Endothelial cell of umbilical vein (primary cell): ENCODE results near the gene STEAP1.

Experiments used
- CTCF ChIP-seq, 2 donors: IDR thresholded peaks; 1 replicate in 1 of 2; 2 replicates in 1 of 2; pipeline ENCODE4 v1.5.1; 2011; ENCODE audit warnings: low read length in 2 of 2, mild to moderate bottlenecking in 2 of 2, moderate library complexity in 2 of 2, control low read depth in 1 of 2, inconsistent platforms in 1 of 2, low read depth in 1 of 2; ENCODE audit not compliant: insufficient read depth in 1 of 2; ENCODE audit errors: extremely low read depth in 1 of 2
- EZH2 ChIP-seq: IDR thresholded peaks from 2 replicates; pipeline ENCODE4 v1.6.1; 2012; ENCODE audit warnings: borderline replicate concordance, low read depth, mild to moderate bottlenecking, moderate library complexity, low read length, inconsistent platforms; ENCODE audit not compliant: severe bottlenecking
- FOS ChIP-seq: IDR thresholded peaks from 2 replicates; pipeline ENCODE4 v1.6.1; 2011; ENCODE audit warnings: mild to moderate bottlenecking, low read length, moderate library complexity, borderline replicate concordance; ENCODE audit not compliant: insufficient read depth
- MAX ChIP-seq: IDR thresholded peaks from 2 replicates; pipeline ENCODE4 v1.6.1; 2011; ENCODE audit not compliant: insufficient read depth, insufficient read length
- POLR2A ChIP-seq: IDR thresholded peaks from 2 replicates; pipeline ENCODE4 v1.6.1; 2012; ENCODE audit warnings: low read depth, mild to moderate bottlenecking, control low read depth, low read length
- POLR2AphosphoS5 ChIP-seq: IDR thresholded peaks from 2 replicates; pipeline ENCODE4 v1.6.1; 2012; ENCODE audit warnings: low read depth, mild to moderate bottlenecking, control low read depth, low read length, moderate library complexity; ENCODE audit not compliant: insufficient read depth

- TF ChIP-seq CTCF (IDR thresholded peaks at IDR 0.05; ENCODE audit: extremely low read depth in 1 of 2, insufficient read depth in 1 of 2, low read depth in 1 of 2, low read length in 2 of 2) = no peak
- no peak for TF ChIP-seq FOS
- no peak for TF ChIP-seq POLR2AphosphoS5
- no peak for TF ChIP-seq POLR2A
- no peak for TF ChIP-seq EZH2
- TF ChIP-seq MAX = no peak
Observed at GRCh38 chr7:90181485-90181884, 27.2 kb downstream of the STEAP1 start.
